Panc1 (cell line): Measurements from ENCODE around the gene LIN7C.
A peak's percentile ranks its signal among the peaks of the same experiment; 100 is the strongest.

Experiments
- CTCF ChIP-seq: fragments of 450-650 bp; IDR thresholded peaks from 2 replicates; pipeline ENCODE4 v1.5.1; 2017; ENCODE audit warnings: mild to moderate bottlenecking
- POLR2AphosphoS5 ChIP-seq: IDR thresholded peaks from 2 replicates; pipeline ENCODE4 v1.6.1; 2012; ENCODE audit warnings: mild to moderate bottlenecking, low read depth, low read length, moderate library complexity
- SIN3A ChIP-seq: IDR thresholded peaks from 2 replicates; pipeline ENCODE4 v1.6.1; 2012; ENCODE audit warnings: low read depth, mild to moderate bottlenecking, low read length, moderate library complexity, borderline replicate concordance; ENCODE audit not compliant: insufficient read depth
- TCF7L2 ChIP-seq: IDR thresholded peaks from 2 replicates; pipeline ENCODE4 v1.6.1; 2011; ENCODE audit warnings: mild to moderate bottlenecking, low read depth, low read length, inconsistent platforms

DNA sequence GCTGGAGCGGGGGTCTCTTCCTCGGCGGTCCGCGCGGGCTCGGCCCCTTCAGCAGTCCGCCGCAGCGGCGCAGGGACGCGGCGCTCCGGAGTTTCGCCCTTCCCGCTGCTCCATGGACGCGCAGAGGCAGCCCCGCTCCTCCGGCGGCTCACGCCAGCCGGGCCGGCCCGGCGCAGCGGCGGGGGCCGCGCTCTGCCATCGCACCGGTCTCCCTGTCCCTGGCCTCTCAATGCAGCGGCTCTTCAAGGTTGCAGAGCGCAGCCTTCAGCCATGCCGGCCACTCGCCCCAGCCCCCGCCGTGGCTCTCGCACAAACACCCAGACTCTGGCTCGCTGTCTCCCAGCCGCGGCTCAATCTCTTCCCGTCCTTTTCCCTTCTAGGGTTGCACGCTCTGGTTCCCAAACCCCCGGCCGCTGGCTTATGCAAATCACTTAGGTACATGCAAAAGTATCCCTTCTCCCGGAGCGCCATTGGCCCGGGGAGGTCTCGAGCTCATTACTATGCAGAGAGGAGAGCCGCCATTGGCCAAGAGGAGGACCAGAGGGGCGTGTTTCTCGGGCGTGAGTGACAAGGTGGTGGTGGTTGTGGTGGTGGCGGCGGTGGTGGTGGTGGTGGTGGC is 34.1 kb downstream of the LIN7C start, which contains the start of gene LGR4:
- peak; percentile 68; the same call in 1 of the 2 replicates for TF ChIP-seq POLR2AphosphoS5
- 0 out of 2 replicates have a peak, but pooled peaks have one; percentile 26 for TF ChIP-seq TCF7L2
- TF ChIP-seq CTCF, result no peak
- TF ChIP-seq SIN3A, result no peak
